Ovary (tissue), 9 donors: ENCODE results near the gene UBE2L6. TPM values are rescaled to one million over a fixed set of nuclear protein-coding genes. Genes with fewer than 3 reads are reported as not detected.

Experiments used
- DNase-seq, 5 donors: peaks; one replicate each; pipeline ENCODE4 v3.0.0-alpha.2; 2019 to 2020
- H3K27ac ChIP-seq, 2 donors: fragments of 200-600 bp; one replicate each; pipeline versions ENCODE4 v1.5.1 to v1.8.0; 2019 to 2022
- H3K27me3 ChIP-seq: fragments of 200-600 bp; one replicate; pipeline ENCODE4 v1.8.0; 2022
- H3K36me3 ChIP-seq: fragments of 200-600 bp; sonication (generic); one replicate; pipeline ENCODE4 v1.5.1; 2019
- H3K4me1 ChIP-seq: one replicate; pipeline ENCODE4 v1.8.1; 2013; ENCODE audit warnings: mild to moderate bottlenecking, moderate library complexity; ENCODE audit not compliant: insufficient read depth
- H3K4me3 ChIP-seq: fragments of 200-600 bp; sonication (generic); one replicate; pipeline ENCODE4 v1.5.1; 2017
- H3K9me3 ChIP-seq, 2 donors: fragments of 200-600 bp in 1 of 2; sonication (generic) in 1 of 2; one replicate each; pipeline versions ENCODE4 v1.5.1 to v1.8.1; 2013 to 2019; ENCODE audit warnings: mild to moderate bottlenecking in 1 of 2, moderate library complexity in 1 of 2
- EP300 ChIP-seq: sonication (generic); formaldehyde crosslinking; IDR thresholded peaks from one replicate; pipeline ENCODE4 v1.6.1; 2017; ENCODE audit warnings: antibody characterized with exemption
- POLR2A ChIP-seq: fragments of 450-650 bp; IDR thresholded peaks from one replicate; pipeline ENCODE4 v1.6.1; 2017; ENCODE audit warnings: antibody characterized with exemption, mild to moderate bottlenecking, moderate library complexity
- WGBS, 3 donors: extraction: QIAGEN DNeasy Blood & Tissue Kit in 1 of 3; methylation state at CpG; one replicate each; pipeline versions ENCODE4 v1.1.5 to v1.1.7; 2013 to 2017; 5-methylcytosine and 5-hydroxymethylcytosine counted together
- intact Hi-C, 4 donors: fragments of 100-400 bp; cut with DNase I; formaldehyde crosslinking; loops; one replicate each; pipeline versions ENCODE4 v1.11.0 to v1.15.1; 2022 to 2023
- polyA plus RNA-seq, 2 donors: library from polyadenylated mRNA; stranded (reverse); fragments of 200-250 nt in 1 of 2; fragments of 350-450 nt in 1 of 2; fragmentation: Illumina TruSeq in 1 of 2; extraction: RNeasy Lipid Tissue Mini Kit (QIAGEN cat#74804) in 1 of 2; gene quantifications; one replicate each; pipeline ENCODE4 v1.2.3, GENCODE V29; 2013 to 2014
- total RNA-seq, 7 donors: library from RNA; depleted of rRNA in 2 of 7; stranded (reverse); fragments of >200 nt in 2 of 7; fragmentation: NEBNext Ultra II Directional in 3 of 7; extraction: Animal tissue kit (Norgen Biotek cat#: 25700) in 3 of 7; gene quantifications; one replicate each; pipeline versions ENCODE4 v1.1.0 to v1.2.4, GENCODE V29; 2016 to 2023
- TF ChIP-seq, protein P1 (sequence below), 3 donors: fragments of 450-650 bp in 2 of 3; fragments of 200-600 bp in 1 of 3; IDR thresholded peaks; one replicate each; pipeline versions ENCODE4 v1.5.1 to v1.8.0; 2016 to 2022; ENCODE audit warnings: antibody characterized with exemption in 3 of 3, mild to moderate bottlenecking in 1 of 3
- donor health status: DM: no; HTN: no; CAD: no; lungs with moderate emphysema.
- donor health status: DM: no; HTN: no; CAD: no.
- donor health status: Bipolar disorder and iron deficiency.
- donor health status: DM: yes; HTN: yes; CAD: no.
- donor health status: DM: no; HTN: no; CAD: no.
- donor health status: DM: yes; HTN: yes; CAD: no.

Gene UBE2L6
- total and polyA plus RNA-seq, 9 donors, result 27.2 to 114 (median 59.7) TPM

DNA sequence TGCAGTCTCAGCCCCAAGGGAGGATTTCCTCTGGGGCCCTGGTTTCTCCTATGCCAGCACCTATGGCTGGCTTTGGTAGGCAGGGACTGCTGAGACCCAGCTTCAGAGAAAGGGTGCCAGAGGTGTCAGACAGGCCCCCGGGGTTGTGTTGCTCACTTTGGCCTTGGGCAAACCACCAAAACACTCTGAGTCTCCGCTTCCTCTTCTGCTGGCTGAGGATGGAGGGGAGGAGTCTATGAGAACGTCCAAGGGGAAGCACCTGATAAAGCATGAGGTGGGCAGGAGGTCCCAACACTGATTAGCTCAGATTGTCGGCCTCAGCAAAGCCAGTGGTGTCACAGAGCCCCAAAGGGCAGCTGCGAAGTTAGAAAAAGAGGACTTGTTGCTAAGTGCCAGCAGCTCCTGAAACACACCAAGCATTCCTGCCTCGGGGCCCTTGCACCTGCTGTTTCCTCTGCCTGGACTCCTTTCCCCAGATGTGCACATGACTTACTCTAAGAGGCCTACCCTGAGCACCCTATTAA is 19.6 kb downstream of the UBE2L6 start:
- H3K27ac ChIP-seq, result peak overlapping the region in 1 of 2 donors; percentile 45
- DNase-seq, result peak; percentile 50 to 66 (median 65)
- no peaks in the 10 kb centered on the region for H3K27me3 ChIP-seq
- H3K9me3 ChIP-seq, result no peaks in the 10 kb centered on the region
- H3K36me3 ChIP-seq, result no peaks in the 10 kb centered on the region
- H3K4me3 ChIP-seq, result no peak overlapping the region
- intact Hi-C loops, result no loop called here
- 17 to 19% (median 18%) methylated on average over 6 of the region's 6 CpGs for WGBS, 3 donors
- TF ChIP-seq POLR2A, result no peak
- TF ChIP-seq, protein P1, sequence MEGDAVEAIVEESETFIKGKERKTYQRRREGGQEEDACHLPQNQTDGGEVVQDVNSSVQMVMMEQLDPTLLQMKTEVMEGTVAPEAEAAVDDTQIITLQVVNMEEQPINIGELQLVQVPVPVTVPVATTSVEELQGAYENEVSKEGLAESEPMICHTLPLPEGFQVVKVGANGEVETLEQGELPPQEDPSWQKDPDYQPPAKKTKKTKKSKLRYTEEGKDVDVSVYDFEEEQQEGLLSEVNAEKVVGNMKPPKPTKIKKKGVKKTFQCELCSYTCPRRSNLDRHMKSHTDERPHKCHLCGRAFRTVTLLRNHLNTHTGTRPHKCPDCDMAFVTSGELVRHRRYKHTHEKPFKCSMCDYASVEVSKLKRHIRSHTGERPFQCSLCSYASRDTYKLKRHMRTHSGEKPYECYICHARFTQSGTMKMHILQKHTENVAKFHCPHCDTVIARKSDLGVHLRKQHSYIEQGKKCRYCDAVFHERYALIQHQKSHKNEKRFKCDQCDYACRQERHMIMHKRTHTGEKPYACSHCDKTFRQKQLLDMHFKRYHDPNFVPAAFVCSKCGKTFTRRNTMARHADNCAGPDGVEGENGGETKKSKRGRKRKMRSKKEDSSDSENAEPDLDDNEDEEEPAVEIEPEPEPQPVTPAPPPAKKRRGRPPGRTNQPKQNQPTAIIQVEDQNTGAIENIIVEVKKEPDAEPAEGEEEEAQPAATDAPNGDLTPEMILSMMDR (IDR thresholded peaks at IDR 0.05), result no peak
- no peak for TF ChIP-seq EP300
- H3K4me1 ChIP-seq, result peaks cover 9% of the 10 kb centered on the region

DNA sequence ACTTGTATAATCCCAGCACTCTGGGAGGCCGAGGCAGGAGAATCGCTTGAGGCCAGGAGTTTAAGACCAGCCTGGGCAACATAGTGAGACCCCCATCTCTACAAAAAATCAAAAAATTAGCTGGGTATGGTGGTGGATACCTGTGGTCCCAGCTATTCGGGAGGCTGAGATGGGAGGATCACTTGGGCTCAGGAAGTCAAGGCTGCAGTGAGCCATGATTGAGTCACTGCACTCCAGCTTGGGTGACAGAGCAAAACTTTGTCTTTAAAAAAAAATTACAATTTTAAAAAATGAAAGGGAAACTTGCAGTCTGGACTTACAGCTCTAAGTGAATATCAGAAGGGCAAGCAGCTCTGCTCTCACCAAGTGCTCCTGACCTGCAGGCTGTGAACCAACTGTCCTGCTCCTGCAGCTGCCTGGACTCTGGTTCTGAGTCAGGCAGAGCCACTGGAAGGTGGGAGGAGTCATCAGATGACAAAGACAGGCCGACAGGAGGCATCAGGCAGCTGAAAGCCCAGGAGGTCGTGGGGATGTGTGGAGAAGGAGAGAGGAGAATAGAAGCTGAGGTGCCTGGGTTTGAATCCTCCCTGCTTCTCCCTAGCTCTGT is 20.5 kb downstream of the UBE2L6 start:
- DNase-seq, result no peak
- Histone ChIP-seq H3K27ac (peak overlapping the region in 1 of 2 donors; percentile 45), H3K4me3 (no peak overlapping the region), H3K36me3 (no peaks in the 10 kb centered on the region), H3K9me3 (no peaks in the 10 kb centered on the region), H3K4me1 (peaks cover 9% of the 10 kb centered on the region), H3K27me3 (no peaks in the 10 kb centered on the region)
- intact Hi-C loops, result no loop called here
- WGBS, 3 donors, result 58 to 63% (median 59%) methylated on average over 5 of the region's 5 CpGs
- TF ChIP-seq, protein P1 (IDR thresholded peaks at IDR 0.05), result no peak

DNA sequence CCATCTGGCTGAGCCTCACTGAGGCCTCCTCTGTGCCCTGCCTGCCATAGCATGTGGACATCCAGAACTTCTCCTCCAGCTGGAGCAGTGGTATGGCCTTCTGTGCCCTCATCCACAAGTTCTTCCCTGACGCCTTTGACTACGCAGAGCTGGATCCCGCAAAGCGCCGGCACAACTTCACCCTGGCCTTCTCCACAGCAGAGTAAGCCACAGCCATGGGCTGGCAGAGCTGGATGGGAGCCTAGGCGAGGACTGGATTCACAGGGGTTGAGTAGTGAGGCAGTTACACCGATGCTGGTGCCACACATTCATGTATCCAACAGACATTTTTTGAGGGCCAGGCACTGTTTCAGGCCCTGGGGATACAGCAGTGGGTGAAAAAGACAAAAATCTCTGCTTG is 21.0 kb downstream of the UBE2L6 start:
- TF ChIP-seq POLR2A (no peak), EP300 (no peak)
- TF ChIP-seq, protein P1 (IDR thresholded peaks at IDR 0.05), result no peak
- Histone ChIP-seq H3K27me3 (no peaks in the 10 kb centered on the region), H3K36me3 (no peaks in the 10 kb centered on the region), H3K27ac (no peak overlapping the region), H3K9me3 (no peaks in the 10 kb centered on the region), H3K4me1 (peaks cover 9% of the 10 kb centered on the region), H3K4me3 (no peak overlapping the region)
- no peak for DNase-seq
- 93 to 99% (median 98%) methylated on average over 7 of the region's 7 CpGs for WGBS, 3 donors
- intact Hi-C loops, result no loop called here

DNA sequence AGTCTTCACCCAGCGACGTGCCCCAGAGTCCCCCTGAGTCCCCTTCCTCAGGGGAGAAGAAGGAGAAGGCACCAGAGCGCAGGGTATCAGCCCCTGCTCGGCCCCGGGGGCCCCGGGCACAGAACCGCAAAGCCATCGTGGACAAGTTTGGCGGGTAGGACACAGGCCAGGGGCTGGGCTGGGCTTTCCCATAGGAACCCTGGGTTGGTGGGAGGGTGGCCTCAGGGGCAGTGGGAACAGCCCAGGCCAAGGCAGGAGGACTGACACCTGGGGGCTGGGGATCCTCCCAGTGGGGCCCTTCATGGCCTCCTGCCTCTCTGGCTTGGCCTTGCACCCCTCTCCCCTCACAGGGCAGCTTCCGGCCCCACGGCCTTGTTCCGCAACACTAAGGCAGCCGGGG is 21.6 kb downstream of the UBE2L6 start:
- Histone ChIP-seq H3K36me3 (no peaks in the 10 kb centered on the region), H3K4me3 (no peak overlapping the region), H3K4me1 (peaks cover 9% of the 10 kb centered on the region), H3K27ac (no peak overlapping the region), H3K9me3 (no peaks in the 10 kb centered on the region), H3K27me3 (no peaks in the 10 kb centered on the region)
- intact Hi-C loops, result no loop called here
- no peak for TF ChIP-seq POLR2A
- TF ChIP-seq, protein P1 (IDR thresholded peaks at IDR 0.05), result no peak
- TF ChIP-seq EP300, result no peak
- DNase-seq, result no peak
- WGBS, 3 donors, result 84 to 91% (median 86%) methylated on average over 13 of the region's 13 CpGs
